GM19239 (cell line): ENCODE data around the gene ARMC2.
"Not testable (repeated sequence)": the region's sequence is repeated elsewhere in the genome, so short reads cannot be mapped to it uniquely, and the experiment has no call there.

Experiments
- DNase-seq: peaks from one replicate; pipeline ENCODE4 v3.0.0; 2011; ENCODE audit warnings: low spot score; ENCODE audit not compliant: insufficient read length
- FAIRE-seq: peaks from 2 replicates; lab custom pipeline; 2011; peaks lifted over from hg19 to GRCh38; lab: Jason Lieb, UNC

Gene ARMC2

DNA sequence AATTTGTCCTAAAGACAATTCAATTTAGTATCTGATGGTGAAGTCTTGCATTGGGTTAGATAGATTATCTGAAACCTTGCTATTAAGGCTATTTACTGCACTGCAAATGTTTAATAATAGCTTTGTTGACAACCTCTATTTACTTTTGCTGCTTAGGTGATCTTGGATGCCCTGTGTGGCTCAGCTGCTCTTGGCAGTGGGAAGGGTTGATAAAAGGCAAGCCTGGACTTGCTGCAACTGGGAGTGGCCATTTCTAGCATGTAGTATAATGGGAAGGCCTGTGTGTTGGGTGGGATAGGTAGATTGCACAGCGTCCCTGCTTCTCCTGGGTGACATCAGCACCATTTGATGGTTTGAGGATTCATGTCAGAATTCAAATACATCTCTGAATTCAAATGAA, 49.1 kb downstream of the ARMC2 start:
- no peak for DNase-seq

GRCh38 chr6:108902382-108902792, 54.2 kb downstream of the ARMC2 start:
- no peak for DNase-seq
- FAIRE-seq: peak; percentile 18

More for the DNA sequence above, 49.1 kb downstream of the ARMC2 start:
- FAIRE-seq: no peak

DNA sequence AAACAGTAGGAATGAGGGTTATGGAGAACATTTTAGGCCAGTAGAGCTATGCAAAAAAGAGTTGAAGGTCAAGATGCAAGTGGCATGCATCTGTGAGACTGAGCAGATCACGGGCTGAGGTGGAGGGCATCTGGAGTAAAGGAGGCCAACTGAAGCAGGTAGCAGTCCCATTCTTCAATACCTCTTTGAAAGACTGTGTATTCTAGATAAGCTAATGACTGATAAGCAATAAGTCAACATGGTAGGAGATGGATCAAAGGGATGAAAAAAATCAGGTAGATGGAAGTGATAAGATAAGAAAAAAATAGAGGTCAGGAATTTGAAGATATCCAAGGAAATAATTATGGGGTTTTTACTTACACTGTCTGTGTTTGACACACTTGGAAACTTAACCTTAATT, 55.6 kb downstream of the ARMC2 start:
- DNase-seq (no peak), FAIRE-seq (peak; percentile 55)

DNA sequence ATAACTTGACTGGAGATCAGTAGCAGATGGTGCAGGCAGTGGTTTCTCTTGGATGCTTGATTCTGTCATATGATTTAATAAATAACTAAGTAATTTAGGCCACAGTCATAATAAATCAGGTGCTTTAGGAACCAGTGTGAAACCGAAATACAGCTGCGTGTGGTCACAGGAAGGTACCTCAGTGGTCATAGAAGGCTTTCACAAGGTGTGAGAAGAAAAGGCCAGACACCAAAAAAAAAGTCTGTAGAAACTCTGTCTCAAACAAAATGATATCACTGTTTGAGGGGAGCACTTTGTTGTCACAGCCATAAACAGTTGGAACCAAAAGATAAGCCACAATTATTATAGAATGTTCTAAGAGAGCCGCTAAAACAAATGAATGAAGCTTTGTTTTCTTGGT, 56.5 kb downstream of the ARMC2 start:
- FAIRE-seq (peak; percentile 95), DNase-seq (peak; percentile 45)

- DNase-seq: no peak
- FAIRE-seq: no peak
These were observed 66.2 kb downstream of the ARMC2 start for GRCh38 chr6:108914235-108915022.

GRCh38 chr6:108915258-108915657, 67.0 kb downstream of the ARMC2 start:
- FAIRE-seq: no peak
- no peak for DNase-seq

- FAIRE-seq: no peak
These were observed 67.9 kb downstream of the ARMC2 start for GRCh38 chr6:108916026-108916686.

GRCh38 chr6:108920751-108921150, 72.5 kb downstream of the ARMC2 start:
- FAIRE-seq (no peak), DNase-seq (no peak)

More at GRCh38 chr6:108916026-108916686, 67.9 kb downstream of the ARMC2 start:
- no peak for DNase-seq

DNA sequence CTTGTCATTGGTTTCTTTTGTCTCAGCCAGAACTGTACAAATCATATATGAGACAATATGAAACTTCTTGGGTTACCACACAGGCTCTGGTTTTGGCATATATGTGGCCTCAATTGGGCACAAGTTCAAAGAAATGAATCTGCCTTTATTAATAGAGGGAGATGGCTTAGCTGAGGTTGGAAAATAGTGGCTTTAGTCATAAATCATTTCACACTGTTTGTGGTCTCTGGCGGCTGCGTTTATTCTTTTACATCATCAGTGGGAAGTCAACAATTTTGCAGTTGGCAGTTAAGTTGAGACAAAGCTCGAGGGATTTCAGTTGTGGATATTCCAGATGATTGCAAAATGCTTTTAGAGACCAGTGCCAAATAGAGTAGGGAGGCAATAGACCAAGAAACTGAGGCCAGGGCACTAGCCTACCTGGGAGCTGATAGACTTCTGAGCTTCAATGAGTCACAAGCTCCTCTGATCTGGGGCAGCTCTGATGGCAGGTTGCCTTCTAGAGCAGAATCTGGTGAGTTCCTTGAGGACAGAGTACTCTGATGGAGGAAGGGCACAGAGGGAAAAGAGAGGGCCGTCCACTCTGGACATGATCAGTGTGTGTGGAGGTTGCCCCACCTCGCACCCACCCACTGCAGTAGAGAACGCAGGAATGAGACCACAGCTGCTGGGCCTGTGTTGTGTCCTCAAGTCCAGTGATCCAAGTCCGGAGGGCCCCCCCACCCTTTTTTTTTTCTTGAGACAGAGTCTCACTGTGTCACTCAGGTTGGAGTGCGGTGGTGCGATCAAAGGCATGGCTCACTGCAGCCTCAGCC, 73.5 kb downstream of the ARMC2 start:
- FAIRE-seq (no peak), DNase-seq (no peak)

DNA sequence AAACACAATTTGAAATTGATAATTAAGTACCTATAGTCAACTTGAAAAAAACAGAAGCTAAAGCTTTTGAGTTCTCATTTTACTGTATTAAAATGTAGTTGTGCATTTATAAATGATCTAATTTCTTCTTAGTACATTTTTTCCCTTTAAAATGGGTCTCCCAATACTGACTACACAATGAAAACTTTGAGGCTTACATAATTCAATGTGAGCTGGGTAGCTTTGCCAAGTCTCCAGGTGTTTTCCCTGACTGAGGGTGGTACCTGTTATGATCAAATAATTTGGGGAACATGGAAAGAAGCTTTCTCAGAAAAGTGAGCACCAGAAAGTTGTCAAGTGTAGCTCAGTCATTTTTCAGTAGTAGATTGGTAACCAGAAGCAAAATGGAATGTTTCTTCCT, 74.3 kb downstream of the ARMC2 start:
- FAIRE-seq (no peak), DNase-seq (no peak)

DNA sequence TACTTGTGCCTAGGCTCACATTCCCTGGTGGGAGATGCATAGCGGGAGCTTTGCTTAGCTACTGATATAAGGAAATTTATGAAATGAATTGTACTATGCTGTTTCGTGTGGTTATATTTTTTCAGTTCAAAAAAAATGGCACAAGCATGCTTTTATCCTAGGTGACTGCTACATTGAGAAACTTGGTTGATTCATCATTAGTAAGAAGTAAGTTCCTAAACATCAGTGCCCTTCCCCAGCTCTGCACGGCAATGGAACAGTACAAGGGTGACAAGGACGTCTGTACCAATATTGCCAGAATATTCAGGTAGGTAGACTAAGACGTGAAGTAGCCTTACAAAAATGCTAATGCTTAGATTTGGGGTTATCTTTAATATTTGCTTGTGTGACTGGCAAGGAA, 79.7 kb downstream of the ARMC2 start:
- no peak for DNase-seq
- no peak for FAIRE-seq

GRCh38 chr6:108928650-108929049, 80.4 kb downstream of the ARMC2 start:
- FAIRE-seq (no peak), DNase-seq (no peak)

DNA sequence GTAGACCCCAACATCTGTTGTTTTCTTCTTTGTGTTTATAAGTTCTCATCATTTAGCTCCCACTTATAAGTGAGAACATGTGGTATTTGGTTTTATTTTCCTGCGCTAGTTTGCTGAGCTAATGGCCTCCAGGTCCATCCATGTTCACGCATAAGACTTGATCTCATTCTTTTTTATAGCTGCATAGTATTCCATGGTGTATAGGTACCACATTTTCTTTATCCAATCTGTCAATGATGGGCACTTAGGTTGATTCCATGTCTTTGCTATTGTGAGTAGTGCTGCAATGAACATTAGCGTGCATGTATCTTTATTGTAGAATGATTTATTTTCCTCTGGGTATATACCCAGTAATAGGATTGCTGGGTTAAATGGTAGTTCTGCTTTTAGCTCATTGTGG, 82.9 kb downstream of the ARMC2 start:
- not testable (repeated sequence) for FAIRE-seq

DNA sequence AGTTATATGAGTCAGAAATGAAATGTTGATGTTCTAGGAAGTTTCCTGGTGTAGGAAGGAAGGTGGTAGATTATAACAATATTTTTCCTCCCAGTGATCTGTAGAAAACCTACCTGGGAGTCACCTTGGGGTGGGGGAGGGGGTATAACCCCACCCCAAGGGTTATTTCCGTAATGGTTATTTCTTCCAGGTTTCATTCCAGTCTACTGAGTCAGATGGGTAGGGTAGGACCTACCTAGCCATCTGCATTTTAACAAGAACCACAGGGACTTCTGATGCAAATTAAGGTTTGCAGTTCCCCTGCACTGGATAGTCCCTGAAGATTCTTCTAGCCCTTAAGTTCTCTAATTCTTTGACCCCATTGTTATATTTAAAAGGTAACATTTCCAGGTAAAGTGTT, 88.9 kb downstream of the ARMC2 start:
- DNase-seq (no peak), FAIRE-seq (no peak)

More for the DNA sequence above, 82.9 kb downstream of the ARMC2 start:
- not testable (repeated sequence) for DNase-seq

- no peak for FAIRE-seq
- no peak for DNase-seq
These were observed 92.5 kb downstream of the ARMC2 start for GRCh38 chr6:108940741-108941140.

- DNase-seq (no peak), FAIRE-seq (no peak)
These were observed 93.1 kb downstream of the ARMC2 start for GRCh38 chr6:108941281-108941680.

DNA sequence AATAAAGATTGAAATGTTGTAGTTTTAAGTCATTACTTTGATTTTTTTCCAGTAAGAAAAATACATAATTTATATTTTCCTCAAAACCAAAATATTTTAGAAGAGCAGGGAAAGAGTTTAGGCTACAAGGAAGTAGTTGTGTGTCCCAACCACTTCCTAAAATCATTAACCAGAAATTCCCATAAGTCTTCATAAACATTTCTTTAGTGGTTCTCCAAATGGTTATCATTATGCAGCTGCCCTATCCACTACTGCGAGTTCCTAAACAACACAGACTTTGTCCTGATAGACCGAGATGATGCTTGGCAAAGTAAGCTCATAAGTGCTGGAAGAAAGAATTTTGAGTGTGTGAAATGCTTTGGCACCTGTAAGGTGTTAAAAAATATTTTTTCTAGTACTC, 93.6 kb downstream of the ARMC2 start:
- no peak for FAIRE-seq
- DNase-seq: no peak

DNA sequence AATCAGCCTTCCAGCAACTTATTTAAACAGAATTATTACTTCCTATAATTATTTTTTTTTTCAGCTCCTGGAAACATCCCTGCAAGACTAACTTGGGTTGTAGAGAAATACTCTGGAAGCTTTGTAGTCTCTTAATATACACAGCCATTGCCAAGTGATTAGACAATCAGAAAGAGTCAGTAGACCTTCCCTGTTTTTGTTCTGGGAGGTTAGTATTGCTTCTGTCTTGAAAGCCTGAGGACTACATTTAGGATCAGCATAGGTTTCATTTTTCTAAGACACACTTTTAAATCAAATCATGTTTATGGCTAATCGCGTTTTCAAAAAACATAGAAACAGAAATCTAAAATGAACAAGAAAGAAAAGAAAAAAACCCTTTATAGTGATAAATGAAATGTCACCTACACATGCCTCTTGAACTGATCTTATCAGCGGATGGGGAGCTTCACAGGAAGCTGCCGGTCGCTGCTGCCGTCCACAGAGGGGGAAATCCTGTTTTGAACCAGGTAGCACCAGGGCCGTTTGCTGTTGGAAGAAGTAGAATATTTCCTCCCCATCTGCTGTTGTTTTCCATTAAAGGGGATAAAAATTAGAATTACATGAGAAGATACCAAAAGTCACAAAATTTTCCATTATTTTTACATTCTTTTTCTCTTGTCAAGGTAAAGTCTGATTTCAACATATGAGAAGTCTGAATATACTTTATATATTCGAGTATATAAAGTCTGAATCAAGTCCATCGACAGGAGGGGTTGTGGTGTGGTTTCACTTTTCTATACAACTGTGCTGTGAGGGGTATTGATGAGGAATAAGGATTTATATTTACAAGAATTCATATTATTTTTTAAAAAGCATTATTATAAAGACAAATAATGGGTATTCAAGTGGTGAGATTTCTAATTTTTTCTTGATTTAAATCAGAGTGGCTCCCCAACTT, 94.6 kb downstream of the ARMC2 start:
- DNase-seq (no peak), FAIRE-seq (no peak)

DNA sequence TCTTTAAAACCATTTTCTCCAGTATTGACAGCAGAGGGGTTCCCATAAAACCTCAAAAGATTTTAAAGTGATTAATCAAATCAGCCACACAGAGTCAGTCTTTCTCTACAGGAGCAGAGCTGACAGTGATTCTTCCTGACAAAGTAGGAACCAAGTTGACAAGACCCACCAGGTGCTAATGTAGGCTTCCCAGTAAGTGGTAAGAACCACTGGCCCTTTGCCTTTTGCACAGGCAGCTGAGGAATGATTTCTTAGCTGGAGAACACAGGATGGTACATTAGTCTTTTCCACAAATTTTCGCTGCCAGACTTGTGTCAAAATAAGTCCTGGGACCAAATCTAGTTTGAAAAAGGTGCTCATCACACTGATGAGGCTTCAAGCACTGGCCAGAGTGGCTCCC, 95.8 kb downstream of the ARMC2 start:
- DNase-seq: no peak
- no peak for FAIRE-seq
